RKO (cell line): Measurements from ENCODE around the gene SH2D7.

ENCODE experiments used
- DNase-seq: peaks from one replicate; pipeline ENCODE4 v3.0.0-alpha.2; 2016; ENCODE audit warnings: low spot score

Gene SH2D7

DNA sequence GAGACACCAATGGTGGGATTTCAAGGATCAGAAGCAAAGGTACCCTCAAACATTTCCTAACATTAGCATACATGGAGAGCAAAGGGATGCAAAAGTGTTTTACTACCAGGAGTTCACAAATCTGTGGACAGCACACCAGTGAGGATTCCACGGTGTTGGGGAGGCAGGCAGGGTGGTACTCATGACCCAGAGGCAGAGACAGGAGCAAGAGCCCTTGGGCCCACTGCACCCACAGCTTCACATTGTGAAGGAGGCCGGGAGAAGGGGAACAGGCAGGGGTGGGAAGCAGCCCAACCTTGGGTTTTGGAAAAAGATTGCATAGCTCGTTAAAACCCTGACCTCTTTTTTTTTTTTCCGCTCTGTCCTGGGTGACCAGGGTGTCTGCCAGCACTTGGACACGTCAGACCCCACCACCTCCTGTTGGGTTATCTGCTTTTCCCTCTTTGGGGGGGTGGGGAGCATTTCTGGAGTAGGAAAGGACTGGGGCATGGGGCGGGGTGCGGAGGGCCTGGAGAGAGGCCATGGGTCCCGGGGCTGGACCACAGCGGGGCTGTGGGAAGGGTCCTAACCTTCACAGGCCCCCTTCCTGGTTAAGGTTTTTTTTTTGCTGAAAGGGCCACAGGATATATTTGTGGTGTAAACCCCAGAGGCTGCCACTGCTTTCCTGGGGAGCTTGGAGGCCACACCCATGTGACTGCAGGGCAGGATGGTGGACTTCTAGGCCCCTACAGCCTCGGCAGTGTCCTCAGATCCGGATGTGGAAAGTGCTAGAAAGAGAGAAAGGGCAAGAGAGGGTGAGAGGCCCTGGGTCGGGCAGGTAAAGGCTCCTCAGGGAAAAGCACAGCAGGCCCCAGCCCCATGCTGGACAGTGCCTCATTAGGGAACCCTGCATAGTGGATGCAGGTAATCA is 12.5 kb downstream of the SH2D7 start:
- no peak for DNase-seq

GRCh38 chr15:78105476-78106241 is 13.3 kb downstream of the SH2D7 start:
- DNase-seq, result no peak

- no peak for DNase-seq
Observed at GRCh38 chr15:78107471-78107870, 15.1 kb downstream of the SH2D7 start.

- peak; percentile 78 for DNase-seq
Observed at GRCh38 chr15:78108300-78109084, 16.1 kb downstream of the SH2D7 start.

DNA sequence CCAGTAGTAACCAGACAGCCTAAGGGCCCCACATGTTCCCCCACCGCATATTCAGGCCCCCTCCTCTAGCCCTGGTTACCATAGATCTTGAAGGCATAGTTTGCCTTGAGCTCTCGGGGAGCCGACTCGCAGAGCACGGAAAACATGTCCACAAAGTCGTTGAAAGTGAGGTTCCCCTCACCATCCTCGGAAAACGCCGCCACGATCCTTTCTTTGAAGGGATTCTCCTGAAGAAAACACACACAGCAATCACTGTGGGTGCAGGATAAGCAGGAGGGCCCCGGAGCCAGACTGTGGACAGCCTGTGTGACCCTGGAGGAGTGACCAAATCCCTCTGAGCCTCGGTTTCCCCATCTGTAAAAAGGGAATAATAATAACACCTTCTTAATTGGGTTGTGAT is 16.8 kb downstream of the SH2D7 start:
- DNase-seq, result no peak

- DNase-seq, result no peak
Observed at GRCh38 chr15:78110096-78110495, 17.7 kb downstream of the SH2D7 start.

DNA sequence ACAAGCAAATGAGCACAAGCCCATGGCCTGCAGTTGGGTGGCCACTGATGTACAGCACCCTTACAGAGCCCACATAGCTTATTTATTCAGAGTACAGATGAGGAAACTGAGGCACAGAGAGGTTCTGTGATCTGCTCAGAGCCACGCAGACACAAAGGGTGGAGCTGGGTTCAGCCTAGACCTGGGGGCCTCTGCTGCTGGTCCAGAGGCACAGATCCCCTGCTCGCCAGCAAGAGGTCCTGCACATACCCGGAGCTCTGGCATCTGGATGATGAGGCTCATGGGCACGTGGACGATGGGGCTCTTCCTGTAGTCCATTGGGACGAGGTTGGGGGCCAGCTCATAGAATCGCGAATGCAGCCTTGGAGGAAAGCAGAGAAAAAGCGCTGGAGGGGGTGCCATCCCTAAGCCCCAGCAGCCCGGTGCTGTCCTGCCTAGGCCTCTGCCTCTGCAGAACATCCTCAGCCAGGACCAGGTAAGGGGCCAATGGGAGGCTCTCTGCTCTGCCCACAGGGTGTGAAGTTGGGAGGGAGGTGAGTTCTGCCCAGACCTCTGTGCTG is 18.6 kb downstream of the SH2D7 start:
- DNase-seq, result no peak

GRCh38 chr15:78111788-78112187 is 19.4 kb downstream of the SH2D7 start:
- DNase-seq, result no peak

- no peak for DNase-seq
Observed at GRCh38 chr15:78112551-78112950, 20.2 kb downstream of the SH2D7 start.

GRCh38 chr15:78120523-78120922 is 28.2 kb downstream of the SH2D7 start:
- no peak for DNase-seq

DNA sequence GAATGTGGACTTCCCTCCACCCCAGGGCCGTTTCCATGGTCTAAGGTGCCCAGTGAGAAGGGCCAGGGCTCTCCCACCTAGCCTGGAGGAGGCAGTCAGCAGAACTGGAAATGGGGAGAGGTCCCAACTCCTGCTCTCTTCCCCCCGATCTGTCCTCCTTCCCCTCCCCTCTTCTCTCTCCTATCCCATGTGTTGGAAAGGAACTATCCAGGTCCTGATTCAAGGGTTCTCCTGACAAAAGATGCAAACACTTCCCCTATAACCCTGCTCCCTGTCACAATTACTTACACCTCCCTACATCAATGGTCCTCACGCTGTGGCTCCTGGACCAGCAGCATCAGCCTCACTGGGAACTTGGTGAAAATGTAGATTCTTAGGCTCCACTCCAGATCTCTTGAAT is 32.9 kb downstream of the SH2D7 start:
- no peak for DNase-seq

- DNase-seq, result no peak
Observed at GRCh38 chr15:78127882-78128281, 35.5 kb downstream of the SH2D7 start.

GRCh38 chr15:78129077-78129750 is 36.9 kb downstream of the SH2D7 start:
- no peak for DNase-seq

DNA sequence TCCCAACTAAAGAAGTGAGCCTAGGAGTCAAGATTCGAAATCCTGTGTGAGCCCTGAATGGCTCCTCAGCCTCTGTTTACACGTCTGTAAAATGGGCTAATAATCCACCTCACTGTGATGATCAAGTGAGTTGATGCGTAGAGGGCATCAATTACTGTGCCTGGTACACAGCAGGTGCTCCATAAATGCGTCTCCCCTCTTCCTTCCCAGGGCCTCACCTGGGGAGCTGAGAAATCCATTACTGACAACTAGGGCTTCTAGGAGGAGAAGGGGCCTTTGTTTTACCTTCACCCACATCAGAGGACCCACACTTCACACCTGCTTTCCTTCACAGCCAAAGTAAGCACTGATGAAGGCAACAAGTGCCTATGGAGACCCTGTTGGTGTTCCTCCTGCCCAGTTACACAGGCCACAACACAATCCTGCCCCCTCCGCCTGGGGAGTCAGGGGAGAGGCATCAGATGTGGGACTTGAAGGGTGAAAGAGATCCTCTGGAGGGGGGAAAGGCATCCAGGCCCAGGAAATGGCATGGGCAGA is 37.5 kb downstream of the SH2D7 start:
- DNase-seq, result no peak

- DNase-seq, result no peak
Observed at GRCh38 chr15:78130466-78131294, 38.3 kb downstream of the SH2D7 start.

DNA sequence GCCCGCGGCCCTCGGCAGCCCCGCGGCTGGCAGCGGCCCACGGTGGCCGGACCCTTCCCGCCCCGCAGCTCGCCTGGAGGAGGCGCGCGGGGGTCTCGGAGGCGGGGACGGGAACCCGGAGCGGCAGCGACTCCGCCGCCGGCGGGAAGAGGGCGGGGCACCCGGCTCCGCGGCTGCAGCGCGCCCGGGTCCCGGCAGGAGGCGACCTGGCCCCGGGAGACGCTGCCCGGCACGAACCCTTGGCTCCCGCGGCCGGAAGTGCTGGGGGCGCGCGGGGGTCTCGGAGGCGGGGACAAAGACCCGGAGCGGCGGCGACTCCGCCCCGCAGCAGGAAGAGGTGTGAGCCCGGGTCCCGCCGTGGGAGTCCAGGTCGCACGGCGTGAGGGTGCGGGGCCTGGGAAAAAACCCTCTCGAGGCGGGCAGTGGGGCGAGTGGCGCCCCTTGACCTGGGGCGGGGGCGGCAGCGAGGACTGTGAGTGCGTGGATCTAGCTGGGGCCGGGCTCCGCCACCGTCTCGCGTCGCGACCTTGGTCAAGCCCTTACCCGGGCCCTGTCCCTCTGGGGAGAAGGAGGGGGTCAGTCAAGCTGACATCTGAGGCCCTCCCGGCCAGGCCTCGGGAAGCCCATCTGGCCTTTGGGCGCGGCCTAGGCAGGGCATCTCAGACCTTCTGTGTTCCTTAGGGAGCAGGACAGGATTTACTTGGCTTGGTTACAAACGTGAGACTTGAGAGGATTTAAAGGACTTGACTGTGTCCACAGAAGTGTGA is 39.1 kb downstream of the SH2D7 start, which contains the start of gene CIB2:
CIB2 (minus strand) TSS at position 151 of the 767 bp plus-strand sequence. CDS start 230 bp downstream, outside the sequence.
- DNase-seq, result peak; percentile 57

DNA sequence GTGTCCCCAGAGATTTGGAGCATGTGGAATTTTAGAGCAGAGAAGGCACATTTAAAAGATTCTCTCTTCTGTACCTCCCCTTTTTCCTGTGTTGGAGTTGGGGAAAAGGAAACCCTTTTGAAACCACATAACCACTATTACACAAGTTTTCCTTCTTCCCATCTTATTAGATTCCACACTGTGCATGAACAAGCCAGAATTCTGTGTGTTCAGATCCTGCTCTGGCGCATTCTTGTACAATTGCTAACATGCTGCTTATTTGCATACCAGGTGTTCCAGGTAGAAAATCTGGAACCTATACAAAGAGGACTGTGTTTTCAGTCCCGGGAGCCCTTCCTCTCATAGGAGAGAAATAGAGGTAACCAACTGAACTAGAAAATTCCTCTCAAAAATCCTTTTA is 41.4 kb downstream of the SH2D7 start:
- DNase-seq, result no peak

- DNase-seq, result no peak
Observed at GRCh38 chr15:78139578-78139977, 47.2 kb downstream of the SH2D7 start.

DNA sequence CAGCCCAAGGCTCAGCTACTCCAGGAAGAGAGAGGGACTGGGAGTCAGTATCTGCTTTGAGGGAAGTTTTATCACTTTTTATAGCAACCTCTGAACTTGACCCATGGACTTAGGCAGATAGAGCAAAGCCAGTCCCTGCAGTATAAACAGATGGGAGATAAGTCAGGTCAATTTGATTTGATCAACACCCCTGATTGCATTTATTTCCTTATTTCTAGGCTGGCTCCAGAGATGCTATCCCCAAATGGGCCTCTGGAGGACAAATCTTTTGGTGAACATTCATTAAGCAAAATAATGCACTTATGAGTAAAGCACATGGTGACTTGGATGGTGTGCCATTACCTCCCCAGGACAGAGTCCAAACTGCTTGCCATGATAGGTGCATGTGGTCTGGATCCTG is 47.9 kb downstream of the SH2D7 start:
- no peak for DNase-seq
